ENCODE measurements around the gene BOD1L1.

Gene BOD1L1

DNA sequence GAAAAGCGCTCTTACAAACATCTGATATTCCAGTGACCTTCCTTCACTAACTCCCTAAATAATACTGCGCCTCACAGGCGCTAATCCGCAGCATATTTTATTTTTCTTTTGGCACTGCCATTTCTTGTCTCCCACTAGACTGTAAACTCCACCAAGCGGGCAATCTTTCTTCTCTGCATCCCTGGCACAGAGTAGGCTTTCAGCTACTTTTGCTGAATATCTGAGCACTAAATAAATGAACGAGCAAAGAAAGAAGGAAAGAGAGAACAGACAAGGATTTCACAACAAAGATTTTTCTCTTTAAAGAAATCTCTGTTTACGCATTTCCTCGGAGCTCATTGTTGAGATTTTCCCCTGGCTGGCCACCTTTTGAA is 95.9 kb downstream of the BOD1L1 start:
- Histone ChIP-seq H2BK12ac (ENCODE audit: low read length) (no peak overlapping the region), H2BK15ac (ENCODE audit: low read length) (no peak overlapping the region), H3K27me3 (ENCODE audit: control insufficient read depth in 3 of 3, insufficient read depth in 3 of 3, low read depth in 1 of 3, low read length in 3 of 3) (peaks cover 71 to 99% (median 94%) of the 10 kb centered on the region in 3 experiments), H4K8ac (ENCODE audit: low read depth, low read length) (no peak overlapping the region), H4K91ac (ENCODE audit: low read depth, low read length, poor library complexity) (no peak overlapping the region), H2BK120ac (ENCODE audit: low read depth, low read length) (no peak overlapping the region), H2AK5ac (ENCODE audit: low read depth, low read length) (no peak overlapping the region), H3K36me3 (replicated peaks in 1 of 2; ENCODE audit: control insufficient read depth in 2 of 2, insufficient read depth in 2 of 2, low read length in 2 of 2) (no peaks in the 10 kb centered on the region), H3K4me2 (ENCODE audit: insufficient read depth, low read length, poor library complexity, severe bottlenecking) (peak overlapping the region; percentile 32), H3K4me3 (ENCODE audit: low read length in 2 of 2) (peak overlapping the region in 1 of 2 donors; percentile 18), H3K23ac (ENCODE audit: low read depth, low read length, poor library complexity) (no peak overlapping the region), H3K27ac (replicated peaks; ENCODE audit: low read length) (no peak overlapping the region), H3K4ac (ENCODE audit: low read length) (no peak overlapping the region), H3K9me3 (replicated peaks in 1 of 2; ENCODE audit: control insufficient read depth in 2 of 2, insufficient read depth in 1 of 2, low read depth in 1 of 2, low read length in 2 of 2) (peaks cover 2 to 9% of the 10 kb centered on the region in 2 donors), H3K18ac (ENCODE audit: low read length) (no peak overlapping the region), H2BK5ac (ENCODE audit: low read length) (no peak overlapping the region), H3K9ac (ENCODE audit: low read depth, low read length, poor library complexity) (no peak overlapping the region), H3K79me1 (ENCODE audit: low read depth, low read length) (no peaks in the 10 kb centered on the region), H3K14ac (ENCODE audit: low read length) (no peak overlapping the region), H3K4me1 (ENCODE audit: control insufficient read depth in 2 of 2, insufficient read depth in 1 of 2, low read depth in 1 of 2, low read length in 2 of 2) (peaks cover 4 to 14% of the 10 kb centered on the region in 2 donors), H2AFZ (ENCODE audit: low read length) (peak overlapping the region; percentile 78)
- no peak for DNase-seq (ENCODE audit: low spot score)
- no CpG with 5 or more reads among the region's 8 CpGs for WGBS, 2 donors (ENCODE audit: extremely low coverage in 2 of 2, insufficient read length in 2 of 2, insufficient replicate concordance in 1 of 2)

DNA sequence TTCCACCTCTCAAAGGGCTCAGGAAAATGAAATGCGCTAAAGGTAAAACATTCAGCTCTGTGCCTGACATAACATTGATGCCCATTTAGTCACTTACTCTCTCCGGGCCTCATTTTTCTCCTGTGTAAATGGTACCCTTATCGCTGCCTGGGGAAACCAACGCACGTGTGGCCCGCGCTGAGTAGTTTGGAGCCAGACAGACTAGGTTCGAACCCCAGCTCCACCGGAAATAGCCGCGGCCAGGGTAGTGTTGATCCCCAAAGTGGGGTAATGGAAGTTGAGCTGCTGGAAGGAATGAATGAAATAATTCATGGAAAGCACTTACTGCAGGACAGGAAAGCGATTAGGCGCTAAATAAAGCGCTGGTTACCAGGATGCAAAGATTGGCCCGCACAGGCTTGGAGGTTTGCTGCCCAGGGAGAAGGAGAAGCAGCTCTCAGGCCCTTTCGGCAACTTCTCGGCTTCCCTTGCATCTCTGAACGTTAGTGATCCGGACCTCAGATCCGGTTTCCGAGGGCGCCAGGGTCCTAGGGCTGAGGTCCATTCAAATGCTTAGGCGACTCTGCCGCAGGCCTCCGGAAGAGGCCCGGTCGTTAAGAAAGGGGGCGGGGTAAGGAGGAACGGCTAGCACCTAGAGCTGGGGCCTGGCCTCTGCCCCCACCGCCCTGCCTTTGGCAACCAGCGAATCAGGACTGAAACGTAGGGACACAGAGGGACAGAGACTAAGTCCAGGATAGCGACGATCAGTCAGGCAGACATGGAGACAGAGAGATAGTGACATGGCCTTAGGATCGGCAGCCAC is 96.5 kb downstream of the BOD1L1 start:
- no peaks in the 10 kb centered on the region for H3K79me1 ChIP-seq (ENCODE audit: low read depth, low read length)
- H4K91ac ChIP-seq (ENCODE audit: low read depth, low read length, poor library complexity): no peak overlapping the region
- H2AFZ ChIP-seq (ENCODE audit: low read length): peak overlapping the region; percentile 78
- DNase-seq (ENCODE audit: low spot score): no peak
- H3K18ac ChIP-seq (ENCODE audit: low read length): peak overlapping the region; percentile 30
- H2BK12ac ChIP-seq (ENCODE audit: low read length): no peak overlapping the region
- H3K4me3 ChIP-seq (ENCODE audit: low read length in 2 of 2): peak overlapping the region in 1 of 2 donors; percentile 18
- no CpG with 5 or more reads among the region's 35 CpGs for WGBS, 2 donors (ENCODE audit: extremely low coverage in 2 of 2, insufficient read length in 2 of 2, insufficient replicate concordance in 1 of 2)
- H3K4me1 ChIP-seq (ENCODE audit: control insufficient read depth in 2 of 2, insufficient read depth in 1 of 2, low read depth in 1 of 2, low read length in 2 of 2): peaks cover 4 to 14% of the 10 kb centered on the region in 2 donors
- H2BK120ac ChIP-seq (ENCODE audit: low read depth, low read length): no peak overlapping the region
- peaks cover 70 to 99% (median 94%) of the 10 kb centered on the region in 3 experiments for H3K27me3 ChIP-seq (ENCODE audit: control insufficient read depth in 3 of 3, insufficient read depth in 3 of 3, low read depth in 1 of 3, low read length in 3 of 3)
- H2AK5ac ChIP-seq (ENCODE audit: low read depth, low read length): no peak overlapping the region
- H3K4ac ChIP-seq (ENCODE audit: low read length): no peak overlapping the region
- H3K4me2 ChIP-seq (ENCODE audit: insufficient read depth, low read length, poor library complexity, severe bottlenecking): peak overlapping the region; percentile 32
- no peak overlapping the region for H2BK15ac ChIP-seq (ENCODE audit: low read length)
- H3K36me3 ChIP-seq (replicated peaks in 1 of 2; ENCODE audit: control insufficient read depth in 2 of 2, insufficient read depth in 2 of 2, low read length in 2 of 2): no peaks in the 10 kb centered on the region
- H3K27ac ChIP-seq (replicated peaks; ENCODE audit: low read length): no peak overlapping the region
- H3K9ac ChIP-seq (ENCODE audit: low read depth, low read length, poor library complexity): no peak overlapping the region
- H3K14ac ChIP-seq (ENCODE audit: low read length): no peak overlapping the region
- peaks cover 4 to 6% of the 10 kb centered on the region in 2 donors for H3K9me3 ChIP-seq (replicated peaks in 1 of 2; ENCODE audit: control insufficient read depth in 2 of 2, insufficient read depth in 1 of 2, low read depth in 1 of 2, low read length in 2 of 2)
- H2BK5ac ChIP-seq (ENCODE audit: low read length): no peak overlapping the region
- H4K8ac ChIP-seq (ENCODE audit: low read depth, low read length): no peak overlapping the region
- H3K23ac ChIP-seq (ENCODE audit: low read depth, low read length, poor library complexity): peak overlapping the region; percentile 25

DNA sequence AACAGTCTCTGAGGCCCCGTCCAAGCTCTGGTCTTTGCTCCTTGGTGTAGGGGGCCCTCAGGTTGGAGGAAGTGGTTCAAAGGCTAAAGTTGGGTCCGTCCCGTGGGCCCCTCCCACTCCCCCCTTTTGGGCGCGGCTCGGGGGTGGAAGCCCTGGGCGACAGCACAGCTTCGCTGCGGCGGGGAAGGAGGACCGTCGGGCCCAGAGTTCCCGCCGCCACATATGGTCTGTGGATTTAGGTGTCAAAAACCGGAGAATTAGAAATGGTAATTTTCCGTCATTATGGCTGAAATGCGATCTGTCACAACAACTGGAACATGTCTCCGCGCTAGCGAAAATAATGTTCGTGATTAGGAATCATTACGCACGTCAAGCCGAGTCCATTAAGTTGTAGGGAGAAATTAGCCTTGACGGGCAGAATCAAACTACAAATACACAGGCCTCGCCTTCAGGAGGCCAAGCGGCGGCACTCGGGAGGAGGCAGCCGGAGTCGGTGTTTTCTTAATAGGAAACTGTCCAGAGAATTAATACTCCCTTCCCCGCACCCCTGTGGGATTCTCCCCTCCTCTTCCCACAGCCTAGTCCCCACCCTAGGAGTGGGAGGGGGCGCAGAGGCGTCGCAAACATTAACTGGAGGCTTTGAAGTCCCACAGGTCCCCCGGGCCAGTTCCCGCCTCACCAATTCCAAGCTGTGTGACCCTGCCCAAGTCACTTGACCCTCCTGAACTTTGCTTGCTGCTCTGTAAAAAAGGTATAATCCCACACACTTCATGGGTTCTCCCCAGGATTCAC is 98.2 kb downstream of the BOD1L1 start:
- Histone ChIP-seq H3K4ac (ENCODE audit: low read length) (no peak overlapping the region), H4K8ac (ENCODE audit: low read depth, low read length) (no peak overlapping the region), H3K23ac (ENCODE audit: low read depth, low read length, poor library complexity) (no peak overlapping the region), H3K79me1 (ENCODE audit: low read depth, low read length) (no peaks in the 10 kb centered on the region), H2BK15ac (ENCODE audit: low read length) (no peak overlapping the region), H3K9me3 (replicated peaks in 1 of 2; ENCODE audit: control insufficient read depth in 2 of 2, insufficient read depth in 1 of 2, low read depth in 1 of 2, low read length in 2 of 2) (peaks cover 16 to 20% of the 10 kb centered on the region in 2 donors), H3K14ac (ENCODE audit: low read length) (no peak overlapping the region), H3K4me3 (ENCODE audit: low read length in 2 of 2) (no peak overlapping the region), H2BK5ac (ENCODE audit: low read length) (no peak overlapping the region), H2BK120ac (ENCODE audit: low read depth, low read length) (no peak overlapping the region), H3K4me1 (ENCODE audit: control insufficient read depth in 2 of 2, insufficient read depth in 1 of 2, low read depth in 1 of 2, low read length in 2 of 2) (peaks cover 3 to 11% of the 10 kb centered on the region in 2 donors), H2BK12ac (ENCODE audit: low read length) (no peak overlapping the region), H3K9ac (ENCODE audit: low read depth, low read length, poor library complexity) (no peak overlapping the region), H3K27ac (replicated peaks; ENCODE audit: low read length) (no peak overlapping the region), H2AK5ac (ENCODE audit: low read depth, low read length) (no peak overlapping the region), H3K4me2 (ENCODE audit: insufficient read depth, low read length, poor library complexity, severe bottlenecking) (no peak overlapping the region), H2AFZ (ENCODE audit: low read length) (no peak overlapping the region), H4K91ac (ENCODE audit: low read depth, low read length, poor library complexity) (no peak overlapping the region), H3K18ac (ENCODE audit: low read length) (no peak overlapping the region), H3K27me3 (ENCODE audit: control insufficient read depth in 3 of 3, insufficient read depth in 3 of 3, low read depth in 1 of 3, low read length in 3 of 3) (peaks cover 70 to 99% (median 94%) of the 10 kb centered on the region in 3 experiments), H3K36me3 (replicated peaks in 1 of 2; ENCODE audit: control insufficient read depth in 2 of 2, insufficient read depth in 2 of 2, low read length in 2 of 2) (no peaks in the 10 kb centered on the region)
- no peak for DNase-seq (ENCODE audit: low spot score)
- no CpG with 5 or more reads among the region's 37 CpGs for WGBS, 2 donors (ENCODE audit: extremely low coverage in 2 of 2, insufficient read length in 2 of 2, insufficient replicate concordance in 1 of 2)

GRCh38 chr4:13528821-13529127 is 98.8 kb downstream of the BOD1L1 start:
- H3K36me3 ChIP-seq (replicated peaks in 1 of 2; ENCODE audit: control insufficient read depth in 2 of 2, insufficient read depth in 2 of 2, low read length in 2 of 2): no peaks in the 10 kb centered on the region
- no peak overlapping the region for H2BK12ac ChIP-seq (ENCODE audit: low read length)
- H4K8ac ChIP-seq (ENCODE audit: low read depth, low read length): no peak overlapping the region
- DNase-seq (ENCODE audit: low spot score): no peak
- peaks cover 70 to 99% (median 94%) of the 10 kb centered on the region in 3 experiments for H3K27me3 ChIP-seq (ENCODE audit: control insufficient read depth in 3 of 3, insufficient read depth in 3 of 3, low read depth in 1 of 3, low read length in 3 of 3)
- H3K4me1 ChIP-seq (ENCODE audit: control insufficient read depth in 2 of 2, insufficient read depth in 1 of 2, low read depth in 1 of 2, low read length in 2 of 2): peaks cover 2 to 6% of the 10 kb centered on the region in 2 donors
- no peak overlapping the region for H2AK5ac ChIP-seq (ENCODE audit: low read depth, low read length)
- H2BK15ac ChIP-seq (ENCODE audit: low read length): no peak overlapping the region
- no peak overlapping the region for H3K23ac ChIP-seq (ENCODE audit: low read depth, low read length, poor library complexity)
- peaks cover 21 to 25% of the 10 kb centered on the region in 2 donors for H3K9me3 ChIP-seq (replicated peaks in 1 of 2; ENCODE audit: control insufficient read depth in 2 of 2, insufficient read depth in 1 of 2, low read depth in 1 of 2, low read length in 2 of 2)
- no peak overlapping the region for H2BK5ac ChIP-seq (ENCODE audit: low read length)
- H3K79me1 ChIP-seq (ENCODE audit: low read depth, low read length): no peaks in the 10 kb centered on the region
- H2AFZ ChIP-seq (ENCODE audit: low read length): no peak overlapping the region
- no CpG with 5 or more reads among the region's 5 CpGs for WGBS, 2 donors (ENCODE audit: extremely low coverage in 2 of 2, insufficient read length in 2 of 2, insufficient replicate concordance in 1 of 2)
- no peak overlapping the region for H3K9ac ChIP-seq (ENCODE audit: low read depth, low read length, poor library complexity)
- H3K4me2 ChIP-seq (ENCODE audit: insufficient read depth, low read length, poor library complexity, severe bottlenecking): no peak overlapping the region
- no peak overlapping the region for H3K14ac ChIP-seq (ENCODE audit: low read length)
- H3K4ac ChIP-seq (ENCODE audit: low read length): no peak overlapping the region
- H2BK120ac ChIP-seq (ENCODE audit: low read depth, low read length): no peak overlapping the region
- H4K91ac ChIP-seq (ENCODE audit: low read depth, low read length, poor library complexity): no peak overlapping the region
- H3K27ac ChIP-seq (replicated peaks; ENCODE audit: low read length): no peak overlapping the region
- no peak overlapping the region for H3K4me3 ChIP-seq (ENCODE audit: low read length in 2 of 2)
- H3K18ac ChIP-seq (ENCODE audit: low read length): no peak overlapping the region

Data from neuronal stem cell (in vitro differentiated cells).